Stimulated activated CD4-positive, alpha-beta T cell treated with anti-CD3 and anti-CD28 coated beads, Interleukin-4, amount 100 ng/mL, for 24 hours (primary cell): ENCODE data around the gene TSC2.
"Not testable (repeated sequence)": the region's sequence is repeated elsewhere in the genome, so short reads cannot be mapped to it uniquely, and the experiment has no call there.

Source experiments
- DNase-seq: peaks from one replicate; pipeline ENCODE4 v3.0.0-alpha.2; 2020

TSC2 gene

GRCh38 chr16:2124694-2125444 is 77.1 kb downstream of the TSC2 start:
- DNase-seq: not testable (repeated sequence)

DNA sequence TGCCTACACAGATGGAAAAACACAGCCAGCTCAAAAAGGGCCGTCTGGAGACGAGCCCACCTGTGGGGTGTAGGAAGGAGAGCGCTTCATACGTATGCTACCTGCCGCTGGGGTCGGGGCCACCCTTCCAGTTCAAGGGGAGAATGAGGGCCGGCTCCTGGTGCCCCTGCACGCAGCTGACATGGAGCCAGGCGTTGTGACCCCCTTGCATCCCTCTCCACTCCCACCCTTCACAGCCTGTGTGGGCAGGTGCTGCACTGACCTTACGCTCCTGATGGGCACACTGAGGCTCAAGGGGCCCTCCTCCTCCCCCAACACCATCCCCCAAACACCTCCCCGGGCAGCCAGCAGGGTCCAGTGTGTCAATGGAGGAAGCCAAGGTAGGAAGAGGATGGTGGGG is 77.8 kb downstream of the TSC2 start:
- not testable (repeated sequence) for DNase-seq

- DNase-seq: not testable (repeated sequence)
Observed at GRCh38 chr16:2126161-2126743, 78.5 kb downstream of the TSC2 start.

DNA sequence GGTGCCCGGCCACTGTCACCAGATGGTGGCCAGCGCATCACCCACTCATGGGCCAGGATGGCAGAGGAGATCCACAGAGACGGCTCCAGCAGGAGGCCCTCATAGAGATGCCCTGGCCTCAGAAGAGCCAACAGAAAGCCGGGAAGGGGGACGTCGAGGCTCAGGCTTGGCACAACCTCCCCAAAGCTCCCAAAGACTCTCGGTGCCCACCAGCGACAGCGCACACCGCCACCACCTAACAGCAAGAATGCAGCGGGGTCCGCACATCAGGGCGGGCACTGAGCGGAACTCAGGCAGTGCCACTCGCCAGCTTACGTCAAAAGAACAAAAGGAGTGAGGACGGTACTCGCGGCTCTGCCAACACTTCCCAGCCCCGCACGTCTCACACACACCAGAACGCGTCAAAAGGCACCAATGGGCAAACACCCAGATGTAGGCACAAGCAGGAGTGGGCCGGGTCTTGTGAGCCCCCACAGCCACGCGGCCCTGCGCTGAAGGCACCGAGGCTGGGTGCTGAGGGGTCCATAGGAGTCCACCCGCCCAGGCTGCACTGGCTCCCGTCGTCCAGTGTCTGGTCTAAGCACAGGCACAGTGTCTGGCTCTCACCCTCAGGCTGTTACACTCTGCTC is 79.3 kb downstream of the TSC2 start:
- not testable (repeated sequence) for DNase-seq

DNA sequence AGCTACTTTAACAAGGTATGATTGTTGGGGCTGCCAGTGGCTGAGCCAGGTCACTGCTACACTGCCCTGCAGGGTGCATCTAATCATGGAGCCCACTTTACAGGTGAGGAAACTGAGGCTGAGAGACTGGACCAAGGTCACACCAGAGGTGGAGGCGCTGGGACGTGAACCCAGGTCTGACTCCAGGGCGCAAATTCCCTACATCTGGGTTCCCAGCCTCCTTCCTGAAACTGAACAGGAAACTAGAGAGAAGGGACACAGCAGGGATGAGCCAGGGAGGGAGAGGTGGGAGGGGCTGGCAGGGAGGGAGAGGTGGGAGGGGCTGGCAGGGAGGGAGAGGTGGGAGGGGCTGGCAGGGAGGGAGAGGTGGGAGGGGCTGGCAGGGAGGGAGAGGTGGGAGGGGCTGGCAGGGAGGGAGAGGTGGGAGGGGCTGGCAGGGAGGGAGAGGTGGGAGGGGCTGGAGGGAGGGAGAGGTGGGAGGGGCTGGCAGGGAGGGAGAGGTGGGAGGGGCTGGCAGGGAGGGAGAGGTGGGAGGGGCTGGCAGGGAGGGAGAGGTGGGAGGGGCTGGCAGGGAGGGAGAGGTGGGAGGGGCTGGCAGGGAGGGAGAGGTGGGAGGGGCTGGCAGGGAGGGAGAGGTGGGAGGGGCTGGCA is 80.0 kb downstream of the TSC2 start:
- DNase-seq: not testable (repeated sequence)

- DNase-seq: not testable (repeated sequence)
Observed at GRCh38 chr16:2129251-2129650, 81.5 kb downstream of the TSC2 start.

DNA sequence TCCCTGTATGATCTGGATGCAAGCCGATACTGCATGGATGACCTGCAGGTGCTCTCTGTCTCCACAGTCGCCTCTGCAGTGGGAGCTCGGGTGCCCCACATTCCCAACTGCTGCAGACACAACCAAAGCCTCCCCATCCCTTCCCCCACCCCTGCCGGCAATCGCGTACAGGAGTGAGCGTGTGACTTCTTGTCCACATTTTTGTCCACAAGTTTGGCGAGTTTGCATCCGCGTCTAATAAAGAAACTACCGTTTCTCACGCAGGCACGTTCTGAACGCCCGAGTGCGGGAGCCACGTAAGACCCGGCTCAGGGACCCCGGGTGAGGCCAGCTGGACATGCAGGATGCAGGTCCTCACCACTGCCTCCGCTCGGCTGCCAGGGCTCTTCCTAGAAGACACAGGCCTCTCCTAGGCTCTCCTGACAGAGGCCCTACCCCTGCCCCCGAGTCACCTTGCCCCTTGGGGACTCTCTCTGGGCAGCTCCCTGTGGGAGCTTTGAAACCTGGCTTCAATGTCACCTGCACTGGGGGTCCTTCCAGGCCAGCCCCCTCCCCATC is 82.2 kb downstream of the TSC2 start:
- DNase-seq: not testable (repeated sequence)

DNA sequence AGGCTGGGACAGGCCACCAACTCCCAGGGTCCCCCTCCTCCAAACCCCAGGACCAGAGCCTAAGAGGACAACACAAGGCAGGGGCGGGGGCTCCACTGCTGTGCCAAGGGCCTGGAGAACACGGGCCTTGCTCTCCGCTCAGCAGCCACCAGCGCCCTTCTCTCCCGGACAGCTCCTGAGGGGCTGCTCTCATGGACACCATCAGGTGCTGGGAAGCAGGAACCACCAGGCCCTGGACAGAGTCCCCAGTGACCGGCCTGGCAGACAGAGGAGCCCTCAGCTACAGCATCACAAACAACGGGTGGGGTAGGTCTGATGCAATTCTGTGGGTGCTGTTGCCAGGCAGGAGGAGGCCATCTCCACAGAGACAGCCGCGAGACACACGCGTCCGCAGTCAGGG is 86.0 kb downstream of the TSC2 start:
- not testable (repeated sequence) for DNase-seq

- not testable (repeated sequence) for DNase-seq
Observed at GRCh38 chr16:2135071-2135470, 87.3 kb downstream of the TSC2 start.

DNA sequence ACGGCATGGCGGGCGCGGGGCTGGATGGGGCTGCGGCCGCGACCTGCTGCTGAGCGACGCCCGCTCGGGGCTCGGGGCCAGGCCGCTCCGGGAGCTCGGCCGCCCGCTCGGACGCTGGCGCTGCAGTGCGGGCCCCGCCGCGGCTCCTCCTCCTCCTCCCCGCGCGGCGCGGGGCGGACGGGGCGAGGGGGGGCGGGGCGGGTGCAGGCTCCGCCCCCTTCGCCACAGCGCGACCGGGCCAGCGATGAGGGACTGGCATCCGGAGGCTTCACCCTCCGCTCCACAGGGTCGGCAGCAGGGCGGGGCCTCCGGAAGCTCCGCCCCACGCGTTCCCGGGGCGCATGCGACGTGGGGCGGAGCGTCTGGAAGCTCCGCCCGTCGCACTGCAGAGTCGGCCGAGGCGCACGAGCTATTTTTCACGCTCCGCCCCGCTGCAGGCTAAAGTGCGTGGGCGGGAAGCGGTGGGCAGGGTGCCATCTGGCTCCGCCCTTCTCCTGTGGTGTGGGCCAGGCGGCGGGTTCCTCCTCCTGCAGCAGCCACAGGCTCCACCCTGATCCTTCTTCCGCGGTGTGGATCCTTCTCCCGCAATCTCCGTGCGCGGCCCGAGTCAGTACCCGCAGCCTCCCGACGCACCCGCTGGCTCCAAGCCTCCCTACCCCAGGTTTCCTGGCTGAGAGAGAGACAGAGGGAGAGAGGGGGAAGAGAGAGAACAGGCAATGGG is 88.1 kb downstream of the TSC2 start, which contains the start of gene PKD1:
Gene PKD1 (minus strand): TSS at position 129 of the 721 bp plus-strand sequence. CDS start 209 bp downstream, outside the sequence.
- peak; percentile 98 for DNase-seq
